Measurements from ENCODE around the gene CPEB3. TPM values are rescaled to one million over a fixed set of nuclear protein-coding genes. Genes with fewer than 3 reads are reported as not detected.

The CPEB3 gene
- total RNA-seq, 2 experiments from 2014 or later, result 1.2 to 1.3 TPM

DNA sequence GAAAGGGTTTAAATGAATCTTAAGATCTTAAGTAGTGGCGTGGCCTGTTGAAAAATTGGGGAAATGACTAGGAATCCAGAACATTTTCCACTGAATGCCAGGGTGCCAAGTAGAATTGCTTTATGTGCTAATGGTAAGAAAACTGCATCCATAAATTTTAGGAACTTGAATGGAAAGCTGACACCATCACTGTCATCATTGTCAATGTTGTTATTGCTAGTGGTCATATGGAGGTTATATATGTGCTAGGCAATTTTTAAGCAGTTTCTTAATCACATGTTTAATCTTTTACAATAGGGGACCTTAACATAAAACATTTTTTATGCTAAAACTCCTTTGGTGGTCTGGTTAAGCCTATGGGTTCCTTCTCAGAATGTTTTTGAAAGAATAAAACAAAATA, 13.2 kb upstream of the CPEB3 start:
- ATAC-seq (ENCODE audit: poor library complexity) (no peak), DNase-seq (no peak)
- Histone ChIP-seq H3K36me3 (ENCODE audit: insufficient read depth, low read length) (peaks cover 14% of the 10 kb centered on the region), H3K4me3 (ENCODE audit: low read length) (no peak overlapping the region), H3K27me3 (ENCODE audit: control insufficient read depth in 1 of 2, insufficient read depth in 2 of 2, low read length in 2 of 2) (no peaks in the 10 kb centered on the region), H3K9me3 (ENCODE audit: control insufficient read depth in 1 of 2, insufficient read depth in 1 of 2, low read length in 2 of 2) (no peaks in the 10 kb centered on the region), H3K27ac (ENCODE audit: low read depth in 1 of 2, low read length in 2 of 2) (no peak overlapping the region), H3K4me1 (ENCODE audit: insufficient read depth, low read length) (peaks cover 4% of the 10 kb centered on the region)
- intact Hi-C loops (cut with DNase I, micrococcal nuclease), result no loop called here
- no peak overlapping the region for H3K27ac Mint-ChIP-seq
- POLR2A ChIA-PET, result interaction anchor here (1.0 kb wide), 1 partner anchor 9 kb away, joined by 4 read pairs; no protein-coding TSS in a partner anchor
- H3K27me3 Mint-ChIP-seq, result no peaks in the 10 kb centered on the region
- CTCF ChIA-PET, result interaction anchor here (0.9 to 2.3 kb wide), 2 partner anchors 13 to 147 kb away, joined by 3 to 5 read pairs; partner anchors contain the start of genes CPEB3 and MARCHF5
- H3K4me1 Mint-ChIP-seq (ENCODE audit: low read depth), result peaks cover 60% of the 10 kb centered on the region
- TF ChIP-seq, protein P1, sequence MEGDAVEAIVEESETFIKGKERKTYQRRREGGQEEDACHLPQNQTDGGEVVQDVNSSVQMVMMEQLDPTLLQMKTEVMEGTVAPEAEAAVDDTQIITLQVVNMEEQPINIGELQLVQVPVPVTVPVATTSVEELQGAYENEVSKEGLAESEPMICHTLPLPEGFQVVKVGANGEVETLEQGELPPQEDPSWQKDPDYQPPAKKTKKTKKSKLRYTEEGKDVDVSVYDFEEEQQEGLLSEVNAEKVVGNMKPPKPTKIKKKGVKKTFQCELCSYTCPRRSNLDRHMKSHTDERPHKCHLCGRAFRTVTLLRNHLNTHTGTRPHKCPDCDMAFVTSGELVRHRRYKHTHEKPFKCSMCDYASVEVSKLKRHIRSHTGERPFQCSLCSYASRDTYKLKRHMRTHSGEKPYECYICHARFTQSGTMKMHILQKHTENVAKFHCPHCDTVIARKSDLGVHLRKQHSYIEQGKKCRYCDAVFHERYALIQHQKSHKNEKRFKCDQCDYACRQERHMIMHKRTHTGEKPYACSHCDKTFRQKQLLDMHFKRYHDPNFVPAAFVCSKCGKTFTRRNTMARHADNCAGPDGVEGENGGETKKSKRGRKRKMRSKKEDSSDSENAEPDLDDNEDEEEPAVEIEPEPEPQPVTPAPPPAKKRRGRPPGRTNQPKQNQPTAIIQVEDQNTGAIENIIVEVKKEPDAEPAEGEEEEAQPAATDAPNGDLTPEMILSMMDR (IDR thresholded peaks at IDR 0.05), result no peak
- peaks cover 25% of the 10 kb centered on the region for H3K36me3 Mint-ChIP-seq (ENCODE audit: low read depth)
- H3K4me3 Mint-ChIP-seq, result no peak overlapping the region
- H3K9me3 Mint-ChIP-seq, result no peaks in the 10 kb centered on the region

DNA sequence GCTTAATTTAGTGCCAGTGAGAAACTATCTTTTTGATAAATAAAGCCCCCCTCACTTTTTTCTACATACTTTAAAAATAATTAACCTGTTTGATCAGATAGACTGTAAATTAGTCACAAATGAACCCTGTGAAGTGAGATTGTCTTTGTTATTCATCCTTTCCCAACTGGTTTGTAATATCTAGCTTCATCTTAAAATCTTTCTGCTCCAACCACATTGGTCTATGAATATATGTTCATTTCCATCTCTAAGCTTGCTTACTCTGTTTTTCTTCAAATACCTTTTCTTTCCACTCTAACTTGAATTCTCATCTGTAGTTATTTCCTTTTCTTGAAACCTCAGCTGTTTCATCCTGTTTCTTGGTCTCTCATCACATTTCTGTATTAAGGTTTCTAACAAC, 12.2 kb upstream of the CPEB3 start:
- no peak overlapping the region for H3K27ac ChIP-seq (ENCODE audit: low read depth in 1 of 2, low read length in 2 of 2)
- peaks cover 14% of the 10 kb centered on the region for H3K36me3 ChIP-seq (ENCODE audit: insufficient read depth, low read length)
- no peak for ATAC-seq (ENCODE audit: poor library complexity)
- Mint-ChIP-seq H3K27ac (no peak overlapping the region), H3K36me3 (ENCODE audit: low read depth) (peaks cover 26% of the 10 kb centered on the region), H3K4me3 (no peak overlapping the region), H3K27me3 (no peaks in the 10 kb centered on the region), H3K4me1 (ENCODE audit: low read depth) (peaks cover 67% of the 10 kb centered on the region), H3K9me3 (no peaks in the 10 kb centered on the region)
- CTCF ChIA-PET, result interaction anchor here (2.3 kb wide), 1 partner anchor 12 kb away, joined by 5 read pairs; the partner anchor contains the start of genes CPEB3 and MARCHF5
- POLR2A ChIA-PET, result interaction anchor here (0.7 kb wide), 1 partner anchor 11 kb away, joined by 3 read pairs; no protein-coding TSS in a partner anchor
- intact Hi-C loops (cut with DNase I, micrococcal nuclease), result no loop called here
- no peak overlapping the region for H3K4me3 ChIP-seq (ENCODE audit: low read length)
- TF ChIP-seq, protein P1 (IDR thresholded peaks at IDR 0.05), result no peak
- peaks cover 4% of the 10 kb centered on the region for H3K4me1 ChIP-seq (ENCODE audit: insufficient read depth, low read length)
- H3K9me3 ChIP-seq (ENCODE audit: control insufficient read depth in 1 of 2, insufficient read depth in 1 of 2, low read length in 2 of 2), result no peaks in the 10 kb centered on the region
- no peaks in the 10 kb centered on the region for H3K27me3 ChIP-seq (ENCODE audit: control insufficient read depth in 1 of 2, insufficient read depth in 2 of 2, low read length in 2 of 2)
- DNase-seq, result no peak

- Mint-ChIP-seq H3K27me3 (no peaks in the 10 kb centered on the region), H3K27ac (no peak overlapping the region), H3K4me3 (no peak overlapping the region), H3K36me3 (ENCODE audit: low read depth) (peaks cover 40% of the 10 kb centered on the region), H3K9me3 (no peaks in the 10 kb centered on the region), H3K4me1 (ENCODE audit: low read depth) (peaks cover 60% of the 10 kb centered on the region)
- ChIA-PET POLR2A (no interaction called here), CTCF (interaction anchor here (1.2 kb wide), 1 partner anchor 10 kb away, joined by 4 read pairs; no protein-coding TSS in a partner anchor)
- Histone ChIP-seq H3K4me1 (ENCODE audit: insufficient read depth, low read length) (peaks cover 5% of the 10 kb centered on the region), H3K4me3 (ENCODE audit: low read length) (no peak overlapping the region), H3K27me3 (ENCODE audit: control insufficient read depth in 1 of 2, insufficient read depth in 2 of 2, low read length in 2 of 2) (no peaks in the 10 kb centered on the region), H3K36me3 (ENCODE audit: insufficient read depth, low read length) (peaks cover 14% of the 10 kb centered on the region), H3K9me3 (ENCODE audit: control insufficient read depth in 1 of 2, insufficient read depth in 1 of 2, low read length in 2 of 2) (no peaks in the 10 kb centered on the region), H3K27ac (ENCODE audit: low read depth in 1 of 2, low read length in 2 of 2) (no peak overlapping the region)
- TF ChIP-seq, protein P1 (IDR thresholded peaks at IDR 0.05), result no peak
- no peak for ATAC-seq (ENCODE audit: poor library complexity)
- DNase-seq, result no peak
- intact Hi-C loops (cut with DNase I, micrococcal nuclease), result loop anchor here in 1 of 2 experiments (10.0 kb wide), 2 partner anchors 1196 to 1424 kb away; partner anchors contain the start of genes CEP55 and RPP30
Measured at GRCh38 chr10:92298487-92298886, 7.6 kb upstream of the CPEB3 start.
